DMS153 treated with DMSO at 0.1 percent for 48 hours (cell line): Measurements from ENCODE around the gene THSD7A.

Experiments
- DNase-seq: peaks from one replicate; lab custom pipeline; 2025; ENCODE audit not compliant: unreplicated experiment; lab: John Stamatoyannopoulos, UW

Gene THSD7A

DNA sequence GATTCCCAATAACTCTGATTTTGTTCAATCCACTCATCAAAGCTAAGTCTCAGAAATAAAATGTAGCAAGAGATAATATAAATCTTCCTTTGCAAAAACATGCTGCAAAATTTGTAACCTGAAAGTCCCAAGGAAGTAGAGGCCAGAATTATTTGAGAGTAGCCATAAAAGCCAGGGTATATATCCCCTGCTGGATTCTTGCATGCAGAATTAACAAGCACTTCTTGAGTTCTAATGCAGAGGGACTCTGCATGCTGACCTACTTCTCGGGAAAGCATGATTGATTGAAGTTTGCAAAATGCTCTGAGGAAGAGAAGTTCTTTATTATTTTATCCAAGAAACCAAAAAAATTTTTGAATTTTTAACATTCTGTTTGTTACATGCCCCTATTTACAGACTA lies 121.6 kb downstream of the THSD7A start:
- DNase-seq, result no peak

DNA sequence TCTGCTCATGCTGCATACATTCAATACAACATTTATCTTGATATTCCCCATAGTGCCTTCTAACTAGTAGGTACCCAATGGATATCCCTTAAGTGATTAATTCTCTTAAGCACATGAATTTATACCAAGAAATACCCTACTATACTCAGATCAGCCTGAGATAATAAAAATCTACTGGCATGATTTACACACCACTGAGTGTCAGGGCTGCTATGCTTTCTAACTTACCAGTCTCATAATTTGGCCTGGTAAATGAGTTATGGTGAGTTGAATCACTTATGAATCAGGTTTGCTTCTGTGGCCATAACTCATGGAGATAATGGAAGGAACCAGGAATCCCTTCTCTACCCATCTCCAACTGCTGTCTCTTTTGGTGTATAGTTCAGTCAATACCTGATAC lies 122.8 kb downstream of the THSD7A start:
- no peak for DNase-seq

DNA sequence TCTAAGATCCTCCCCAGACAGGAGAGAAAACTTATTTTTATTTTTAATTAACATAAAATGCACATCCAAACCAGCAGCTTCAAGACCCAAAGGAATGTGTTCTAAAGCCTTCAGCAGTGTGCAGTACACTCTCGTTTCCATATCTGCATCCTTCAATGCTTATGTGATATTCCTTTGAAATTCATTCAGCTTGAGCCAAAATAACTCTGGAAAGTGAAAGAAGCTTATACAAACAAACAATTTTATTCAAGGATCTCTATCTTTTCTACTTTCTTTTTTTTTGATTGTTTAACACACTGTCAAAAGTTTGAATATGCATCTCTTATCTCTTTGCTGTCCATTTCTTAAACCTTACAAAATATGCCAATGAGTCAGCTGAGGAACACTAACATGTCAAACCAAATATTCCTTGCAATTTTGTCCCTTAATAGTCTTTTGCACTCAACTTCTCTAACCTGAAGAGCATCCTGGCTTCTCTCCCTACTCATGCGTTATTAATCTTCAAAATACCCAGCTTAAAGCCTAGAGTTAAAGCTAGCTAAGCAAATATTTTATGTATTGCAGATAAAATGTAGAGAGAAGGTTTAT lies 124.3 kb downstream of the THSD7A start:
- DNase-seq, result no peak

DNA sequence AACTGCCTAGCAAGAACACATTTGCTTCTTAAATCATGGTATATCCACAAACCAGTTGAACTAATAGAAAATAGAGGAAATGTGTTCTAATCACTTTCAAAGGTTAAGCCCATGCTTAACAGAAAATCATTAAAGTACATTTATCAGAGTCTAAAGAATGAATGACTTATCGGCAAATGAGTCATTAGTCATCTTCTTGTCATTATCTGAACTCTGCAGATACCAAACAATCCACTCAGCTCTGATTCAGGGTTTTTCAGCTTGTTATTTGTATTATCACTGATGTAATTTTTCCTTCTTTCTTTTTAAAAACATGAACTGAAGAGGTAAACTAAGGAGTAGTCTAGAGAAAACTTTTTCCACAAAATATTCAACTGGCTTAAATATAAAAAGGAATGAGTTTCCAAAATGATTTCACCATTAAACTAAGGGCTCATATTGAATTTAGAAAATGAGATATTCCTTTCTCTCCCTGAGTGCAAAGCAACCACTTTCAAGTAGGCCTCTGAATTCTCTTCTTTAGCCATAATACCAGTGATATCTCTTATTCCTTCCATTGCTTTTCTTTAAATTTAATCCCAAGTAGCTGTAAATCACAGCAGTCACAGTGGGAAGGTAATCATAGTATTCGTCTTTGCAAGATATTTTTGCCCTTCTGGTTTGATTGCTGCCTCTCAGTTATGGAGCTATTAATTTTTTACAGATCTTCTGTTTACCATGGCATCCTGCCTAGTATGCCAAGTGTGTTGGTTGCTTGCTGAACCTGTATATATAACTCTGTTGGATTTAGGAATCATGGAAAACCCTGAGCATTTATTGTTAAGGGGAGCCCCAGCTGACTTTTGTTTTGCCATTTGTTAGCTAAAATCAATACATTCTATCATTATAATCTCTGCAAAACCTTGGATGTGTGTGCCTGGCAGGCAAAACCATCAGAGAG lies 125.1 kb downstream of the THSD7A start:
- DNase-seq, result peak; percentile 30

DNA sequence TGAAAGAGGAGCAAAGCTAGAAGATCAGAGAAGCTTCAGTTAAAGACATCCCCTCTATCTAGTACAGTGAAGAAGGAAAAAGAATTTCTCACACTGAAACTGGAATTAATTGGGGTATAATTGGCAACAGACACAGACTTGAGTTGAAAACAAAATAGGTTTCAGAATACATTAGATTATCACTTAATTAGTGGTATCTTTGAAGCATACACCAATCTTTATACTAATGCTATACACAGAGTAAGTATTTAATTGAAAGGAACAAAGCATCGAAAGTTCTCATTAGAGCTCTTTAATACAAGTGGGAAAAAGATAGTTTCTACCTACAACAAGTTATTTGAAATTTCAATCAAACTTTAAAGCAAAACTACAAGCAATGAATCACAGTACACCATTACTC lies 128.2 kb downstream of the THSD7A start:
- no peak for DNase-seq

DNA sequence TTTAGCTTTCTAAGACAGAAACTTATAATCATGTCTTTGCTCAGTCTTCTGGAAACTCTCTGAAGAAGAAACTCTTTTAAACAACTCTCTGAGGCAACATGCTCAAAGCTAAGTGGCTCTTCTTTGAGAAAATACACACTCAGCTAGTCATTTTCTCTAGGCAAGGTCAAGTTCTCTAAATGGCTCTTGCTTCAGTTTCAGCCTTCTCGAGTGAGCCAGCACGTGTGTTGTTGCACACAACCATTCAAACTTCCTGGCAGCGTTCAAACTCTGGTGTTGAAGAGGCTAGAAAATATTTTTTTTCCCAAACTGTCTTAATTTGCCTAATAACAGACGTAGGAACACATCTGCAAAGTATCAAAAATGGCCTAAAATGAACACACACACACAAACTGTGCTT lies 129.1 kb downstream of the THSD7A start:
- DNase-seq, result no peak

DNA sequence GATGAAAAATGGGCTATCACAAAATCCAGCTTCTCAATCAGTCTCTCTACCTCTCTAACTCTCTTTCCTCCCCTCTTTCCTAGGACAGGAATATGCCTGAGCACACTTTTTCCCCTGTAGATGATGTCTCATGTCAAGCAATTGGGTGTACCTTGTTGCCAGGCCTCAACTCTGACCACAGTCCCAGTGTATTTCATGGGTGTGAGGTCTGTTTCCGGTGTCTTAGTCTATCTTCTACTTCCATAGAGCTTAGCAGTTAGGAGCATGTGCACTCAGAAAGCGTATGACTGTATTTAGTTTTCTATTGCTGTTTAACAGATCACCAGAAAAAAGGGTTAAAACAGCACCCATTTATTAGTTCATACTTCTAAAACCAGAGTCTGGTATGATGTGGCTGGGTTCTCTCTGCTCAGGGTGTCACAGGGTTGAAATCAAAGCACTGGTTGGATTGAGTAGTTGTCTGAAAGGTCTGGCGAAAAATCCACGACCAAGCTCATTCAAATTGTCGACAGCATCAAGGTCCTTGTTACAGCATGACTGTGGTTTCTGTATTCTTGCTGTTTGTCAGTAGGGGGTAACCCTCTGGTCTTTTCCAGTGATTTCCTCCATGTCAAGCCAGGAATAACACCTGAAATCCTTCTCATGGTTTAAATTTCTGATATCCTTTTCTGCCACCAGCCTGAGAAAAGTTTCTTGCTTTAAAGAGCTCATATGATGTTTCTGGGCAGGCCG lies 130.0 kb downstream of the THSD7A start:
- no peak for DNase-seq

DNA sequence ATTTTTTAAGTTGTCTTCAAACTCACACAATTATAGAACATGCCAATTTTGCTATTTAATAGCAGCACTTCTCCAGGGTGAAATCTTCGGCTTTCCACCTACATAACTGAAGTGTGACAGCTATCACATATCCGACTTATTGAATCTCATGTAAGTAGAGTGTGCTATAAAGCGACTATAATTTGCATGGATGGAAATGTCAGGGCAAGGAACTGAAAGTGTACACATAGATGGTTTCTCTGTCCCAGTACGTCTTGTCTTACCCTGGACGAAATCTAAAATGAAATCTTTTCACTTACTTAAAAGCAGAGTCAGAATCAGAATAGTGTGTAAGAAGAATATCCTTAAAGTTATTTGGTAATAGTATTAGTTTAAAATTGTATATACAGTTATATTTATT lies 132.3 kb downstream of the THSD7A start:
- DNase-seq, result no peak

DNA sequence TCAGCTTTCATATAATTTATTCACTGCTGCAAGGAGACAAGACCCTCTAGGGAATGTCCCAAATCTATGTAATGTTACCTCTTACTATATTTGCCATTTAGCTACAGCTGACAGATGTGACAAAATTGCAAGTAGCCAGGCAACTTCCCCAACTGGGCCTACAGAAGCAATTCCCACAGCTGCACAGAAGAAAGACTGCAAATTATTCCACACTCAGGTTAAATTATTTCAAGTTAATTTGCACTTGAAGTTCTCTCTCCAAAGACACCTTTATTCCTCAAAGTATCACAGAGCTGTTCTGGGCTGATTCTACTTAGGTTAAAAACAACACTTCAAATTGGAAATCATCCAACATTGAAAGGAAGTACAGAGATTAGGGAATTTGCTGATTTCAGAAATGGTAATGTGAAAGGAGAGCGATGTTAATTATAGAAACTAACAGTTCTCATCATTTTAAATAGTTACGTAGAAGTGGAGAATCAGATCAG lies 133.6 kb downstream of the THSD7A start:
- no peak for DNase-seq

DNA sequence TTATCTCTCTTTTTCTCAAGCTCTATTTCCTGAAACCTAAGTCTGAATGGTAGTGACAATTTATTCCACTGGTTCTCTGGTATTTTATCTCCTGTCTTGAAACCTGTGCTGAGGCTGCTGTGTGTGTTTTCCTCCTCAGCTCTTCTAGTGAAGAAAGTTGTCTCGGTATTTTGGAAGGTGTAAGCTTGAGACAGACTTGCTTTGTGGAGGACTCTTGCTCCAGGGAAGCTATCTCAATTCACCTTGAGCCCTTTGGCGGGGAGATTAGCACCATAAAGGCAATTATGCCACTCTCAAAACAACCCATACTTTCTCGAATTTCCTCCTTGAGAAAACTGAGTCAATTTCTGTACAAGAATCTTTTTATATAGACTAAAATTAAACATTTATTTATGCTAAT lies 141.6 kb downstream of the THSD7A start:
- DNase-seq, result no peak

DNA sequence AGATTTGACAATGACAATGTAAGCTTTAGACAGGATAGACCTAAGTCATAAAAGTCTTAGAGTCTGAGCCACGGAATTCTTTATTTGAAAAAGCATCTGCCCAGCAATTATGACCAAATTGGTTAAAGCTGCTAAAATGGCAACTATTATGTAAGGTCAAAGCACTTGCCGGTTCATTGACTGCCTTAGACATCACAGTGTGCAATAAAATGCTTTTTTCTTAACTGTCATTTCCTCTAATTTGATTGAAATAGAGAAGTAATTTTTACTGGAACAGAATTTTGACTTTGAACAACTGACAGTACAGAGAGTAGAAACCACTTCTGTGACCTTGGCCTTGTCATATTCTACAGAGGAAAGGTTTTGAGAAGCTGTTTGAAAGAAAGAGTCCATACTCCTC lies 142.9 kb downstream of the THSD7A start:
- no peak for DNase-seq

DNA sequence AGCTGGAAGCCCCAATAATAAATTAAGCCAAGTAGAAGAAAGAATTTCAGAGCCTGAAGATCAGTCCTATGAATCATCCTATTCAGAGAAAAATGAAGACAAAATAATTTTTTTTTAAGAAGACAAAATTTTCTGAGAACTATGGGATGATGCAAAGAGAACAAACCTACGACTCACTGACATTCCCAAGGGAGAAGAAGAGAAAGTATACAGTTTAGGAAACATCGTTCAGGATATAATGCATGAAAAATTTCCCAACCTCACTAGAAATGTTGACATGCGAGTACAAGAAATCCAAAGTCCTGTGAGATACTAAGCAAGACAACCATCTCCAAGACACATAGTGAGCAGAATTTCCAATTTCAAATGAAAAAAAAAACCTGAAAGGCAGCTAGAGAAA lies 150.5 kb downstream of the THSD7A start:
- no peak for DNase-seq

DNA sequence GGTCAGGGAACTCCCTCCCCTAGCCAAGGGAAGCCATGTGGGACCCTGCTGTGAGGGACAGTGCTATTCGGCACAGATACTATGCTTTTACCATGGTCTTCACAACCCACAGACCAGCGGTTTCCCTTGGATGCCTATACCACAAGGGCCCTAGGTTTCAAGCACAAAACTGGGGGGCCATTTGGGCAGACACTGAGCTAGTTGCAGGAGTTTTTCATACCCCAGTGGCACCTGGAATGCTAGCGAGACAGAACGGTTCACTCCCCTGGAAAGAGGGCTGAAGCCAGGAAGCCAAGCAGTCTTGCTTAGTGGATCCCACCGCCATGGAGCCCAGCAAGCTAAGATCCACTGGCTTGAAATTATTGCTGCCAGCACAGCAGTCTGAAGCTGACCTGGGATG lies 156.8 kb downstream of the THSD7A start:
- DNase-seq, result no peak

DNA sequence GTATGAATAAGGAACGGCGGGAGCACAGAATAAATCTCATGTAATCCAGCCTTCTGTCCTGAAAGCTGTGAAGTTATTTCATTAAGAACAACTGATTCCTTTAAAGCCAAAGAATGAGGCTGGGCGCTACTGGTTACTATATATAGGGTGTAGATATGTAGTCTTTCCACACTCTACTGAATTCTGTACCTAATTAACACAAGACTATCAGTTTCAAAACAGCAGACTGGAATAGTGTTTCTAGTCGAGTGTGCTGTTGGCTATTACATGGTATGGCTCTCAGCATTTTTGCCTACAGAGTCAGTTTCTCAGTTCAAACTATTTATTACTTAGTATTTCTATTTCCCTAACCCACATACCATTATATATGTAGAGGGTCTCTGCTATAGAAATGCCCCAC lies 163.3 kb downstream of the THSD7A start:
- no peak for DNase-seq

DNA sequence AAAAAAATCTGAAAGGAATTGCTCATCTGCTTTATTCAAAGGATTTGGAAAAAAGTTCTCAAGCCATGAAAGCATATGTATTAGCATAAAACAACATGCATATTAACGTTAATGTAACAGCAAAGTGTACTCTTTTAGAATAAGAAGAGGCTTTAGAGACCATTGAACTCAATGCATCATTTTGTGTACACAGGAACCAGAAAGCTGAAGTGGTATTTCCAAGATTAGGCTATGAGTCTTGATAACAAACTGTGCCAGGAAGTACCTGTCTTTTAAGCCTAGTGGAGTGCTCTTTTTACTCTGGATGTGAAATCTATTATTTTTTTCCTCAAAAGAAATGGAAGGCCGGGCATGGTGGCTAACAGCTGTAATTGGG lies 164.2 kb downstream of the THSD7A start:
- DNase-seq, result no peak

DNA sequence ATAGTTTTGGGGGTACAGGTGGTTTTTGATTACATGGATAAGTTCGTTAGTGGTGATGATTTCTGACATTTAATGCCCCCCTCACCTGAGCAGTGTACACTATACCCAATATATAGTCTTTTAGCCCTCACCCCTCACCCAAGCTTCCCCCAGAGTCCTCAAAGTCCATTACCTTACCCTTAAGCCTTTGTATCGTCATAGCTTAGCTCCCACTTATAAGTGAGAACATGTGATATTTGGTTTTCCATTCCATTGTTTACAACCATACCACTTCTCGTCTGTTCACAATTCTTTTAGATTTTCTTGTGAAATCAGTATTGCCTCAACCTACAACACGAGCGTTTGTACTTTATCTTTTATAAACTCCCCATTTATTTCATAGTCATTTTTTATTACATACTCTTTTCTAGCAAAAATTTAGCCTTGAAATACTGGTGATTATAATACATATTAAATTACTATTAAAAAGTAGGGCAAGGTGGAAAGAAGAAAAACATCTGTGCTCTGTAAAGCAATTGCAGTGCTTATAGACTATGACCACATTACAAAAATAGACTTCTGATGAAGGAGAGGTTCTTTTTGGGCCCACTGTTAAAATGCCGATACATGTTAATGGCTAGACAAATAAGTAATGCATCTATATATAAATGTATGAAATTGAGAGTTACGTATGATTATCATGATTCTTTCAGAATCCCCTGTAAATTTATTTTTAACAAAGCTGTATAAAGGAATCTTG lies 164.8 kb downstream of the THSD7A start:
- no peak for DNase-seq

DNA sequence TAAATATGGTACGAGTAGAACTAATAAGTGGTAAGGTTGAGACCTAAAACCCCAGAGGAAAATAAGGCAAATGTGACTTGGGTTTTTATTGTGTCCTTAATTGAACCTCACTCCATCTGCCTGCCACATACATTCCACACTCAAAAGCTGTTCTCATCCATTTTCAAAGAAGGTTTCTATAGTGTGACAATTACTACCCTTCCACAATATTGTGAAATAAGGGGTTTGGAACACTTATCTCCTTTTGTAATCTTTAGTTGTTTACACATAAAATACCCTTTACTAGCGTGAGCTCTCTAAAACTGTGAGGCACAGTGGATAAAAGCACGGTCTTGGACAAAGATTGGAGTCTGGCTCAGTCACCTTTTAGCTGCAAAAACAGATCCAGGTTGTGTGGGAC lies 166.6 kb downstream of the THSD7A start:
- peak; percentile 62 for DNase-seq

DNA sequence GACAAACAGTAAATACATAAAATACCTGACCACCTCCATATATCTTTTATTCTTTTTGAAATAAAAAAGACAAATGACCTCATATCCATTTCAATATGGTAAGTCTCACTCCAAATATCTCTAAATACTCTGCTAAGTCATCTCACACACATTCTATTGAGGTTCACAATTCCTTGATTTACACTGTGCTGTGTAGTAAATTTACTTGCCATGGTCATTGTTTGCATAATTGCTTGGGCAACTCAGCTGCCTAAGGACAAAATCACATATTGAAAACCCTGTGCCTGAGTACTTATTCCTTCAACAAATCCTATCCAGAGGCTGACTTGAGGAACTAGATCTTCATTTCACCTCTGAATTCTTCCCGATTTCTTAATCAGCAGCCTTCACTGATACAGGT lies 176.4 kb downstream of the THSD7A start:
- DNase-seq, result no peak

DNA sequence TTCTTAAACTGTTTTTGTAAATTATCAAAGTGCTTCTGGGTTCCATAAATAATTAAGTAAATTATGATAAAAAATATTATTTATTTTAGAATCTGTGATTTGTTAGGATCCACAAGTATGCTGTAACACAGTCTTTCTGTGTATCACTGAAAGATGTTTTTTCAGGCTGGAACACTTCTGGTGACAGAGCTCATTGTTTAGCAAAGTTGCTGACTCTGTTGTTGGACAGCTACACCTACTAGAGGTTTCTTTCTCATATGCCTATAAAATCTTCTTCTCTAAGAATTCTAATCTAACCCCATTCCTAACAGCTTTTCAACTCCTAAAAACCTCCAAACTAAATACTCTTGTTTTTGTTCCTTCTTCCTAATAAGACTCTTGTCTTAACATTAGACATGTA lies 176.8 kb downstream of the THSD7A start:
- DNase-seq, result no peak

DNA sequence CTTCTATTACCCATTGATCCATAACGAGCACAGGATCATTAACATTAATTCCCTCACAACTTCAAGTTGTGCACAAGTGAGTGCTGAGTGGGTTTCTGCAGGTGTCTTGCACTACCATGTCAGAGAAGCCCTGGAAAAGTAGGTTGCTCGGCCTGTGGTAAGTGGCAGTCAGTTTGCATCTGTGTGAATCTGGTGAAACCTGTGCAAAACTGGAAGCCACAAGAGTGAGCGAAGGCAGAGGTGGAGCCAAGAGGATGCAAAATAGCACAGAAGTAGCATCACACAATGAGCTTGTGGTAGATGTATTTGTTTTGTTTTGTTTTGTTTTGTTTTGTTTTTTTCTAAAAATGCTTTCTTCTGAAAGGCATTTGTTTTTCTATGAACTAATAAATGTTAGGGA lies 181.5 kb downstream of the THSD7A start:
- DNase-seq, result no peak

DNA sequence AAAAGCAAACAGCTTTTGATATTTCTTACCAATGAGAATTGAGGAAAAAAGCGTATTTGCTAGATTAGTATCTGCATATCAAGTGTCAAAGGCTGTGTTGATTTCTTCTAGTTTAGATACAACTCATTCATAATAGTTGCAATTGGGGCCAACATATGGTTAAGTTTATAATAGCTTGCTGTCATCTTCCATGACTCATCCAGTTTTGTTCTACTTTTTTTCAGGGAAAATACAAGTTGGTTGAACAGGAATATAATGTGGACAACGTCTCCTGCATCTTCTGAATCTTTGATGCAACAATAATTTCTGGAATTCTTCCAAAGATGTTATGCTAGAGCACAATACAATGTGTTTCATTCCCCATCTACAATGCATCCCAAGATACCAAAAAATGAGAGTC lies 182.0 kb downstream of the THSD7A start:
- no peak for DNase-seq
